ENCODE measurements around the gene PREX1. TPM values are rescaled to one million over a fixed set of nuclear protein-coding genes. Genes with fewer than 3 reads are reported as not detected.

Gene PREX1
- total and polyA plus RNA-seq, 2 of the 4 experiments (the other 2 are of a cell fraction), result 0.67 to 0.72 TPM

- dilution Hi-C loops (cut with HindIII; ENCODE audit: low sequenced_read_pairs, unreplicated experiment), result no loop called here
- 33% methylated on average over 1 of the region's 10 CpGs; no CpG with 5 or more reads in 1 of the 2 experiments for WGBS, 2 experiments (ENCODE audit: extremely low coverage in 2 of 2, insufficient read length in 1 of 2)
- no peak overlapping the region for H4K8ac ChIP-seq (ENCODE audit: low read depth in 2 of 2, low read length in 2 of 2)
- peaks cover 21% of the 10 kb centered on the region for H3K27me3 ChIP-seq (ENCODE audit: control insufficient read depth, insufficient read depth, low read length)
- H2BK120ac ChIP-seq (ENCODE audit: low read depth, low read length), result no peak overlapping the region
- no peak overlapping the region for H3K14ac ChIP-seq (replicated peaks; ENCODE audit: low read depth, low read length)
- no peak overlapping the region for H4K91ac ChIP-seq (ENCODE audit: insufficient read depth, low read depth, low read length)
- no peak overlapping the region for H2AK5ac ChIP-seq (ENCODE audit: low read depth, low read length)
- no peaks in the 10 kb centered on the region for H3K9me3 ChIP-seq (ENCODE audit: control insufficient read depth, insufficient read depth, low read length)
- H3K23ac ChIP-seq (ENCODE audit: low read depth, low read length), result no peak overlapping the region
- H3K56ac ChIP-seq (ENCODE audit: extremely low read depth, insufficient read depth, low read length), result no peak overlapping the region
- no peak overlapping the region for H4K5ac ChIP-seq (ENCODE audit: low read depth, low read length)
- H3K4ac ChIP-seq (ENCODE audit: low read depth, low read length), result no peak overlapping the region
- POLR2A ChIA-PET (ENCODE audit: unreplicated experiment), result no interaction called here
- in situ Hi-C loops (cut with MboI; ENCODE audit: low sequenced_read_pairs), result no loop called here
- H4K20me1 ChIP-seq (ENCODE audit: insufficient read depth, low read length), result no peaks in the 10 kb centered on the region
- CTCF ChIA-PET, result no interaction called here
- no peak overlapping the region for H3K4me3 ChIP-seq (ENCODE audit: insufficient read depth, low read depth, low read length)
- no peaks in the 10 kb centered on the region for H3K79me1 ChIP-seq (ENCODE audit: low read depth in 1 of 2, low read length in 2 of 2)
- H3K4me1 ChIP-seq (ENCODE audit: control insufficient read depth, insufficient read depth, low read length), result no peaks in the 10 kb centered on the region
- H2BK20ac ChIP-seq (ENCODE audit: low read depth, low read length), result no peak overlapping the region
- no peak overlapping the region for H3K4me2 ChIP-seq (ENCODE audit: low read depth, low read length)
- H3K9ac ChIP-seq (ENCODE audit: low read depth, low read length), result no peak overlapping the region
- ATAC-seq (ENCODE audit: low read depth), result no peak
- no peak overlapping the region for H2AFZ ChIP-seq (replicated peaks; ENCODE audit: low read length, poor library complexity)
- H2BK15ac ChIP-seq (ENCODE audit: low read depth, low read length), result no peak overlapping the region
- no peak overlapping the region for H2AK9ac ChIP-seq (replicated peaks; ENCODE audit: low read depth, low read length, poor library complexity)
- no peak overlapping the region for H3K27ac ChIP-seq (ENCODE audit: insufficient read depth, low read length)
- no peak overlapping the region for H3K18ac ChIP-seq (ENCODE audit: low read depth, low read length)
- intact Hi-C loops (cut with micrococcal nuclease), result no loop called here
- H3K36me3 ChIP-seq (ENCODE audit: control insufficient read depth, insufficient read depth, low read length), result no peaks in the 10 kb centered on the region
- DNase-seq, result no peak
- H2BK5ac ChIP-seq (ENCODE audit: low read depth, low read length, poor library complexity, severe bottlenecking), result no peak overlapping the region
- H3K9me1 ChIP-seq (ENCODE audit: insufficient read depth, low read length), result no peaks in the 10 kb centered on the region; the same call in 1 of the 2 replicates
- TF ChIP-seq BHLHE40 (IDR thresholded peaks at IDR 0.05; ENCODE audit: low read depth, low read length) (no peak), SMC3 (IDR thresholded peaks at IDR 0.05; ENCODE audit: low read depth, low read length) (no peak), POLR2A (IDR thresholded peaks at IDR 0.05; ENCODE audit: low read depth, low read length) (no peak), RFX5 (IDR thresholded peaks at IDR 0.05; ENCODE audit: low read depth, low read length) (no peak)
- no TSS peak for BruUV-seq (replicated peaks)
Observed at GRCh38 chr20:48801197-48801596, 26.6 kb downstream of the PREX1 start.
